Kidney (tissue), 14 donors: Measurements from ENCODE around the gene HMX2. TPM values are rescaled to one million over a fixed set of nuclear protein-coding genes. Genes with fewer than 3 reads are reported as not detected.

ENCODE experiments used
- DNase-seq, 5 donors: peaks; one replicate each; pipeline ENCODE4 v3.0.0-alpha.2; 2013 to 2020
- FAIRE-seq: peaks from 2 replicates; lab custom pipeline; 2012; peaks lifted over from hg19 to GRCh38; lab: Jason Lieb, UNC
- H3K27ac ChIP-seq, 2 donors: one replicate each; pipeline ENCODE4 v1.7.0; 2013; ENCODE audit warnings: low read depth in 2 of 2, low read length in 2 of 2, inconsistent platforms in 1 of 2
- H3K27me3 ChIP-seq: one replicate; pipeline ENCODE4 v1.7.1; 2013; ENCODE audit warnings: low read length, inconsistent platforms; ENCODE audit not compliant: control insufficient read depth, insufficient read depth
- H3K36me3 ChIP-seq, 3 donors: one replicate each; pipeline versions ENCODE4 v1.7.0 to v1.7.1; 2013; ENCODE audit warnings: low read length in 3 of 3, control low read depth in 1 of 3, inconsistent platforms in 1 of 3; ENCODE audit not compliant: insufficient read depth in 3 of 3, control insufficient read depth in 2 of 3
- H3K4me1 ChIP-seq, 3 donors: one replicate each; pipeline versions ENCODE4 v1.7.0 to v1.7.1; 2013; ENCODE audit warnings: low read length in 3 of 3, inconsistent platforms in 1 of 3, low read depth in 1 of 3; ENCODE audit not compliant: control insufficient read depth in 2 of 3, insufficient read depth in 2 of 3
- H3K4me3 ChIP-seq, 3 donors: one replicate each; pipeline versions ENCODE4 v1.7.0 to v1.8.1; 2013; ENCODE audit warnings: low read length in 3 of 3, control low read depth in 1 of 3, inconsistent platforms in 1 of 3
- H3K9ac ChIP-seq, 3 donors: one replicate each; pipeline versions ENCODE4 v1.7.0 to v1.7.1; 2013; ENCODE audit warnings: low read length in 3 of 3, control low read depth in 1 of 3, inconsistent platforms in 1 of 3
- H3K9me3 ChIP-seq, 3 donors: one replicate each; pipeline versions ENCODE4 v1.7.0 to v1.7.1; 2013; ENCODE audit warnings: low read length in 3 of 3, control low read depth in 1 of 3, inconsistent platforms in 1 of 3; ENCODE audit not compliant: control insufficient read depth in 2 of 3, insufficient read depth in 1 of 3
- CTCF ChIP-seq: IDR thresholded peaks from 3 replicates; pipeline ENCODE4 v1.5.1; 2012; ENCODE audit warnings: mild to moderate bottlenecking, moderate library complexity, borderline replicate concordance; ENCODE audit not compliant: insufficient read depth; ENCODE audit errors: extremely low read depth
- intact Hi-C: fragments of 100-400 bp; cut with DNase I; formaldehyde crosslinking; loops from one replicate; pipeline ENCODE4 v1.11.1; 2022
- polyA plus RNA-seq: library from polyadenylated mRNA; stranded (reverse); fragments of 350-450 nt; fragmentation: Illumina TruSeq; extraction: RNeasy Lipid Tissue Mini Kit (QIAGEN cat#74804); gene quantifications from one replicate; pipeline ENCODE4 v1.2.3, GENCODE V29; 2014; ENCODE audit warnings: low read depth, low replicate concordance; ENCODE audit not compliant: insufficient read depth
- total RNA-seq: library from RNA; stranded (reverse); fragmentation: NEBNext Ultra II Directional; extraction: Animal tissue kit (Norgen Biotek cat#: 25700); gene quantifications from one replicate; pipeline ENCODE4 v1.2.1, GENCODE V29; 2021
- donor health status: control.
- donor health status: control.
- donor health status: control.
- donor health status: control.
- donor health status: control.
- donor health status: DM: yes; HTN: yes; CAD: no.
- donor health status: Normal renal cell carcinoma (clear cell type).

The HMX2 gene
- total and polyA plus RNA-seq, 2 donors from 2014 or later = 0.25 to 4.0 TPM

GRCh38 chr10:123102673-123103072, 45.3 kb upstream of the HMX2 start:
- Histone ChIP-seq H3K9ac (no peak overlapping the region), H3K27ac (no peak overlapping the region), H3K36me3 (no peaks in the 10 kb centered on the region), H3K27me3 (no peaks in the 10 kb centered on the region), H3K4me1 (no peaks in the 10 kb centered on the region), H3K9me3 (no peaks in the 10 kb centered on the region), H3K4me3 (no peak overlapping the region)
- DNase-seq = no peak
- no peak for FAIRE-seq
- intact Hi-C loops = no loop called here
- TF ChIP-seq CTCF = no peak

GRCh38 chr10:123103944-123104343, 44.0 kb upstream of the HMX2 start:
- H3K36me3 ChIP-seq = no peaks in the 10 kb centered on the region
- H3K27me3 ChIP-seq = no peaks in the 10 kb centered on the region
- no peak for TF ChIP-seq CTCF
- no peak overlapping the region for H3K4me3 ChIP-seq
- FAIRE-seq (no peak), DNase-seq (no peak)
- no peak overlapping the region for H3K9ac ChIP-seq
- H3K9me3 ChIP-seq = no peaks in the 10 kb centered on the region
- H3K27ac ChIP-seq = no peak overlapping the region
- H3K4me1 ChIP-seq = no peaks in the 10 kb centered on the region
- intact Hi-C loops = no loop called here

- Histone ChIP-seq H3K9me3 (no peaks in the 10 kb centered on the region), H3K4me3 (no peak overlapping the region), H3K36me3 (no peaks in the 10 kb centered on the region), H3K4me1 (no peaks in the 10 kb centered on the region), H3K9ac (no peak overlapping the region), H3K27ac (no peak overlapping the region), H3K27me3 (no peaks in the 10 kb centered on the region)
- FAIRE-seq (no peak), DNase-seq (no peak)
- TF ChIP-seq CTCF = no peak
- intact Hi-C loops = no loop called here
Observed at GRCh38 chr10:123109466-123109865, 38.5 kb upstream of the HMX2 start.
